ENCODE results near the gene KANK2. TPM values are rescaled to one million over a fixed set of nuclear protein-coding genes. Genes with fewer than 3 reads are reported as not detected.

The KANK2 gene
- total and polyA plus RNA-seq, 2 experiments from 2014 or later, result 15.9 to 65.4 TPM

- TF ChIP-seq JUNB (IDR thresholded peaks at IDR 0.05; ENCODE audit: unreplicated experiment) (no peak), ZNF462 (CRISPR knock-in tag; IDR thresholded peaks at IDR 0.05) (no peak), ETS1 (IDR thresholded peaks at IDR 0.05) (no peak), EZH2phosphoT487 (IDR thresholded peaks at IDR 0.05; ENCODE audit: unreplicated experiment) (no peak), ZNF114 (CRISPR knock-in tag; IDR thresholded peaks at IDR 0.05) (no peak), STAT1 (IDR thresholded peaks at IDR 0.05; ENCODE audit: unreplicated experiment) (no peak), POLR2AphosphoS5 (IDR thresholded peaks at IDR 0.05; ENCODE audit: low read depth) (no peak)
Observed at GRCh38 chr19:11233073-11233472, 35.7 kb upstream of the KANK2 start (continued).

- Mint-ChIP-seq H3K4me3 (no peak overlapping the region), H3K36me3 (ENCODE audit: low read depth) (peaks cover 17% of the 10 kb centered on the region), H3K27ac (no peak overlapping the region), H3K9me3 (no peaks in the 10 kb centered on the region; the same call in 2 of the 3 replicates), H3K27me3 (ENCODE audit: insufficient read depth, low read depth, poor library complexity) (peaks cover 14% of the 10 kb centered on the region), H3K4me1 (peaks cover 9% of the 10 kb centered on the region)
- no peak overlapping the region for H3K4me3 ChIP-seq
- no peak overlapping the region for H3K4me2 ChIP-seq
- H4K20me1 ChIP-seq (replicated peaks; ENCODE audit: insufficient read depth), result no peaks in the 10 kb centered on the region; the same call in 1 of the 2 replicates
- 0 out of 2 replicates have a peak, but pooled peaks cover 3% of the 10 kb centered on the region for H3K4me1 ChIP-seq (ENCODE audit: insufficient read depth)
- DNase-seq (ENCODE audit: low spot score), result no peak
- H3K79me2 ChIP-seq (replicated peaks; ENCODE audit: insufficient read depth), result no peaks in the 10 kb centered on the region
- no peaks in the 10 kb centered on the region for H3F3A ChIP-seq (replicated peaks; ENCODE audit: low read depth)
- no peaks in the 10 kb centered on the region for H3K9me2 ChIP-seq (ENCODE audit: insufficient read depth)
- H3K36me3 ChIP-seq (ENCODE audit: insufficient read depth), result no peaks in the 10 kb centered on the region; the same call in 1 of the 2 replicates
- H2AFZ ChIP-seq, result no peak overlapping the region
- H3K27me3 ChIP-seq (ENCODE audit: insufficient read depth), result no peaks in the 10 kb centered on the region
- no peak for ATAC-seq
- H3K27ac ChIP-seq (ENCODE audit: low read depth), result no peak overlapping the region
- TF ChIP-seq POLR2AphosphoS5 (IDR thresholded peaks at IDR 0.05; ENCODE audit: low read depth) (no peak), ZNF462 (CRISPR knock-in tag; IDR thresholded peaks at IDR 0.05) (no peak), ZNF114 (CRISPR knock-in tag; IDR thresholded peaks at IDR 0.05) (no peak), ETS1 (IDR thresholded peaks at IDR 0.05) (no peak), STAT1 (IDR thresholded peaks at IDR 0.05; ENCODE audit: unreplicated experiment) (no peak)
Observed at GRCh38 chr19:11232555-11232954, 35.2 kb upstream of the KANK2 start.

All from GM23338 (cell line).